ENCODE measurements around the gene IFITM2.
"Not testable (repeated sequence)": the region's sequence is repeated elsewhere in the genome, so short reads cannot be mapped to it uniquely, and the experiment has no call there.

The IFITM2 gene

GRCh38 chr11:318405-319120 lies 10.9 kb downstream of the IFITM2 start:
- FAIRE-seq = peak; percentile 15
- DNase-seq (ENCODE audit: extremely low spot score, insufficient read length, low read depth) = not testable (repeated sequence)

- not testable (repeated sequence) for FAIRE-seq; DNase-seq (ENCODE audit: extremely low spot score, insufficient read length, low read depth)
Observed at GRCh38 chr11:319121-319887, 11.7 kb downstream of the IFITM2 start.

DNA sequence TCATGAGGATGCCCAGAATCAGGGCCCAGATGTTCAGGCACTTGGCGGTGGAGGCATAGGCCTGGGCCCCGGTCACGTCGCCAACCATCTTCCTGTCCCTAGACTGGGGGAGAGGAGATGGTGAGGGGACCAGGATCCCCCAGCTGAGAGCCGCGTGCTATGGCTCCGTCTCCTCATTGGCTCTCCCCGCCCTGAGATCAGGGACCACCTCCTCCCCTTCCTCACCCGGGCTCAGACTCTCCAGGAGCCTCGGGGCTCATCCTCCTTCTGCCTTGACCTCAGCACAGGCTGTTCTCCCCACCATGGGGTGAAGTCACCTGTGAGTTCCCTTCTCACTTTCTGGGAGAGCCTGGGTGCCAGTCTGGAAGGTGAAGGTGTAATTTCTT lies 12.3 kb downstream of the IFITM2 start:
- FAIRE-seq; DNase-seq (ENCODE audit: extremely low spot score, insufficient read length, low read depth): not testable (repeated sequence)

- FAIRE-seq = no peak
- DNase-seq (ENCODE audit: extremely low spot score, insufficient read length, low read depth) = no peak
Observed at GRCh38 chr11:324156-324555, 16.5 kb downstream of the IFITM2 start.

DNA sequence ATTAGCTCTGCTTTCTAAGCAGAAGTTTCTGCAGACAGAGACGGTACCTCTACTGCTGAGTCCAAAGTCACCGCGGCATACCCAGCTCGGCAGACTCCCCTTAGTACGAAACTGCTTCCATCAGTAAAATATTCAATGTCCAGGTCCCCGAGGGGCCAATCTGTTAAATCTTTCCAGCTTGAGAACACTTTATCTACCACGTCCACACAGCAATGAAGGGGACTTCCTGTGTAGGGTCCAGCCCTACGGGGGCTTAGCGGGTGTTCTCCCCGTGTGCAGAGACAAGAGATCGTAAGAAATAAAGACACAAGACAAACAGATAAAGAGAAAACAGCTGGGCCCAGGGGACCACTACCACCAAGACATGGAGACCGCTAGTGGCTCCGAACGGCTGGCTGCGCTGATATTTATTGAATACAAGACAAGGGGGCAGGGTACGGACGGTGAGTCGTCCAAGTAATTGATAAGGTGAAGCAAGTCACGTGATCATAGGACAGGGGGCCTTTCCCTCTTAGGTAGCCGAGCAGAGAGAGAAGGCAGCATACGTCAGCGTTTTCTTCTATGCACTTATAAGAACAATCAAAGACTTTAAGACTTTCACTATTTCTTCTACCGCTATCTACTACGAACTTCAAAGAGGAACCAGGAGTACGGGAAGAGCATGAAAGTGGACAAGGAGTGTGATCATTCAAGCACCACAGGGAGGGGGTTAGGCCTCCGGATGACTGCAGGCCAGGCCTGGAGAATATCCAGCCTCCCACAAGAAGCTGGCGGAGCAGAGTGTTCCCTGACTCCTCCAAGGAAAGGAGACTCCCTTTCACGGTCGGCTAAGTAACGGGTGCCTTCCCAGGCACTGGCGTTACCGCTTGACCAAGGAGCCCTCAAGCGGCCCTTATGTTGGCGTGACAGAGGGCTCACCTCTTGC lies 17.2 kb downstream of the IFITM2 start:
- FAIRE-seq; DNase-seq (ENCODE audit: extremely low spot score, insufficient read length, low read depth): not testable (repeated sequence)

DNA sequence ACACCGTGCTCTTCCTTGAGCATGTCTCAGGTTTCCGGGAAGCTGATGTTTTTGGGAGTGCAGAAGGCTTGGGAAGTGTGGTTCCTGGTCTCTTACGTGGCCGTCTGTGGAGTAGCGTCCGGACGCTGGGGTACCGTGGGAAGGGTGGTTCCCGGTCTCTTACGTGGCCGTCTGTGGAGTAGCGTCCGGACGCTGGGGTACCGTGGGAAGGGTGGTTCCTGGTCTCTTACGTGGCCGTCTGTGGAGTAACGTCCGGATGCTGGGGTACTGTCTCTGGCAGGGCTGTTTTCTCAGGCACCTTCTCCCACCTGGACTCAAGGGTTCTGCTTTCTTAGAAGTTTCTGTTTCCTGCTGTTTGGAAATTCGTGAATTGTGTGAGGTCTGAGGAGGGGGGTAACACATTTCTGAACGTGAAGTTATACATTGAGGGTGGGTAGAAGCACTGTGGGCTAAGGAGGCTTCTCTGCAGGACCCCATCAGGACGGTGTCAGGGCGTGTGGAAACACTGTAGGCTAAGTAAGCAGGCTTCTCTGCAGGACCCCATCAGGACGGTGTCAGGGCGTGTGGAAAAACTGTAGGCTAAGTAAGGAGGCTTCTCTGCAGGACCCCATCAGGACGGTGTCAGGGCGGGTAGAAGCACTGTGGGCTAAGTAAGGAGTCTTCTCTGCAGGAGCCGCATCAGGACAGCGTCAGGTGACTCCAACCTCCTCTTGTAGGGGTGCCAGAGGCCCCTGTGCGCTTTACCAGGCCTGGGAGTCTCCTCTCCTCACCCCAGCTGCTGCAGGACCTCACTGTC lies 18.4 kb downstream of the IFITM2 start:
- FAIRE-seq (no peak), DNase-seq (ENCODE audit: extremely low spot score, insufficient read length, low read depth) (no peak)

DNA sequence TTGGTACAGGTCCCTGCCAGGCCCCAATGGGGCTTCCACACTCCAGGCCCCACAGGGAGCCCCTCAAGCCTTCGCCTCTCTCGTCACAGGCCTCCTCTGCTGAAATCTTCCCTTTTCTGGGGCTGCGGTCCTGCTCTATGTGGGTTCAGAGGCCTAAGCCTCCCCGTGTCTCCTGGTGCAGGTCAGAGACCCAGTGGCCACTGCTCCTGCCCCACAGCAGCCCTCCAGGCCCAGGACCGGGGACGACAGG lies 18.9 kb downstream of the IFITM2 start:
- no peak for FAIRE-seq
- DNase-seq (ENCODE audit: extremely low spot score, insufficient read length, low read depth) = no peak

DNA sequence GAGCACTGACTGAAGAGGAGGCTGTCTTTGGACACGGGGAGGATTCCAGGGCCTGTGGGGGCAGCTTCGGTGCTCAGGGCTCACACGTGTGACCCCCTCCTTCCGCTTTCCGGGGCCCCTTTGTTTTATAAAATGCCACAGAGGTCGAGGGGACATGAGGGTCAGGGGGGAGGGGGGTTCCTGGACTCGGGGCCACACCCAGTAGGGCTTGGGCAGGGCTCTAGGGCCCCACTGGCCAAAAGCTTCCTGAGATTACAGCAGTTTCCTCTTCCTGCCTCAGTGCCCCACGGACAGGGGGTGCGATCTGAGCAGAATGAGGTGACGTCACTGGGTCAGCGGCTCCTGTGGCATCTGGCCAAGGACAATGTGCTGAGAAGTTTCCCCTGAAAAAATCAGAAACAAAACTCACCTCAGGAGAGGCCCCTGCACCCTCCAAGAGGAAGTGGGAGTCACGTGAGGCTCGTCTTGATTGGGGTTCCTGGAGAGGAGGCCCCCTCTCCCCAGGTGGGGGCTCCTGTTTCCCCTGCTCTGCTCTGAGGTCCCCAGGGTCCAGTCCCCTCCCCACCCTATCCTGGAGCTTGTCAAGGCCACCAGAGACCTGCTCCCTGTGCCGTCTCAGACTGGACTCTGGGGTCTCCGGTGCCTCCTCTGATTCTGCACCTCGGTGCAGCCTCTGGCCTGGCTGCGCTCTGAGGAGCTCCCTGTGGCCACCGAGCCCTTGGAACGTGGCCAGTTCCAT lies 19.4 kb downstream of the IFITM2 start:
- DNase-seq (ENCODE audit: extremely low spot score, insufficient read length, low read depth) (peak; percentile 65), FAIRE-seq (peak; percentile 98)

DNA sequence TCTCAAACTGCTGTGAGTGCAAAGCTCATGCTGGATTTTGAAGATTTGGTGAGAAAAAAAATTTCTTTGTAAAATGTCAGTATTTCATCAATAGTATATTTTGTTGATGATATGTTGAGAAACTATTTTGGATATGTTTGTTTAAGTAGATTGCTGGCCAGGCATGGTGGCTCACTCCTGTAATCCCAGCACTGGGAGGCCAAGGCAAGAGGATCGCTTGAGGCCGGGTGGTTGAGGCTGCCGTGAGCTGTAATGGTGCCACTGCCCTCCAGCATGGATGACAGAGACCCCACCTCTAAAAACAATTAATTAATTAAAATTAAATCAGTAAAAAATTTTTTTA lies 19.9 kb downstream of the IFITM2 start:
- FAIRE-seq (no peak), DNase-seq (ENCODE audit: extremely low spot score, insufficient read length, low read depth) (no peak)

DNA sequence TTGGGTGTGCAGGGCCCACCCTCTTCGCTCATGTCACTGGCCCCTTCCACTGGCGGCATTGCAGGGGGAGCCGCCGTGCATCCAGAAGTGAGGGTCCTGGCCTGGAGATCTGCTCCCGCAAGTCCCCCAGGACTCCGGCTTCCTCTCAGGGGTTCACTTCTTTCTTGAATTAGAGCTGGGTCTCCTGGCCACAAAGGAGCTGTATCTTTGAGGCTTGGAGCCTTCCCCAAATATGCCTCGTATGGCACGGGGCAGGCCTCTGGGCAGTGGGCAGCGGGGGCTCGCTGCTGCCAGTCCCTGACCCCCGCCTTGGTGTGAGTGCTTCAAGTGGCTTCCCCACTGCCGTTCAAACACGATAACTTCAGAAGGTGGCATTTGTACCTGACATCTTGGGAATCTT lies 20.4 kb downstream of the IFITM2 start:
- no peak for FAIRE-seq
- no peak for DNase-seq (ENCODE audit: extremely low spot score, insufficient read length, low read depth)

DNA sequence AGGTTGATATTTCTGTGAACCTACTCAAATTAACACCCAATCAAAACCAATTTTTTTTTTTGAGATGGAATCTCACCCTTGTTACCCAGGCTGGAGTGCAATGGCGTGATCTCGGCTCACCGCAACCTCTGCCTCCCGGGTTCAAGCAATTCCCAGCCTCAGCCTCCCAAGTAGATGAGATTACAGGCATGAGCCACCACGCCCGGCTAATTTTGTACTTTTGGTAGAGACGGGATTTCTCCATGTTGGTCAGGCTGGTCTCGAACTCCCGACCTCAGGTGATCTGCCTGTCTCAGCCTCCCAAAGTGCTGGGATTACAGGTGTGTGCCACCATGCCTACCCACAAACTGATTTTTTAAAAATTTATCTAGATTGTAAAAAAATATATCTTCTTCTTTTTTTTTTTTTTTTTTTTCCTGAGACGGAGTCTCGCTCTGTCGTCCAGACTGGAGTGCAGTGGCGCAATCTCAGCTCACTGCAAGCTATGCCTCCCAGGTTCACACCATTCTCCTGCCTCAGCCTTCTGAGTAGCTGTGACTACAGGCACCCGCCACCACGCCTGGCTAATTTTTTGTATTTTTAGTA lies 21.0 kb downstream of the IFITM2 start:
- DNase-seq (ENCODE audit: extremely low spot score, insufficient read length, low read depth); FAIRE-seq: not testable (repeated sequence)

DNA sequence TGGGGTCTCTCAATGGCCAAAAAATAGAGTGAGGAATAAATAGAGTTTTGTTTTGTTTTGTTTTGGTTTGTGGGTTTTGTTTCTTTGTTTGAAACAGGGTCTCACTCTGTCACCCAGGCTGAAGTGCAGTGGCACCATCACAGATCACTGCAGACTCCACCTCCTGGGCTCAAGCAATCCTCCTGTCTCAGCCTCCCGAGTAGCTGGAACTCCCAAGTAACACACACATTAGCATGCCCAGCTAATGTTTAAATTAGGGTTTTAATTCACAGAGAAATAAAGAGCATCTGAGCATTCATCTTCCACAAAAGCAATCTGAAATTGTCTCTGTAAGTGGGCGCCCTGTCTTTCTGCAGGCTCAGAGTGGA lies 22.3 kb downstream of the IFITM2 start:
- DNase-seq (ENCODE audit: extremely low spot score, insufficient read length, low read depth) (no peak), FAIRE-seq (no peak)

GRCh38 chr11:330307-330693 lies 22.7 kb downstream of the IFITM2 start:
- FAIRE-seq (no peak), DNase-seq (ENCODE audit: extremely low spot score, insufficient read length, low read depth) (no peak)

- FAIRE-seq (peak; percentile 86), DNase-seq (ENCODE audit: extremely low spot score, insufficient read length, low read depth) (no peak)
Observed at GRCh38 chr11:330694-331357, 23.2 kb downstream of the IFITM2 start.

GRCh38 chr11:331358-332060 lies 23.9 kb downstream of the IFITM2 start:
- FAIRE-seq = no peak
- DNase-seq (ENCODE audit: extremely low spot score, insufficient read length, low read depth) = no peak

DNA sequence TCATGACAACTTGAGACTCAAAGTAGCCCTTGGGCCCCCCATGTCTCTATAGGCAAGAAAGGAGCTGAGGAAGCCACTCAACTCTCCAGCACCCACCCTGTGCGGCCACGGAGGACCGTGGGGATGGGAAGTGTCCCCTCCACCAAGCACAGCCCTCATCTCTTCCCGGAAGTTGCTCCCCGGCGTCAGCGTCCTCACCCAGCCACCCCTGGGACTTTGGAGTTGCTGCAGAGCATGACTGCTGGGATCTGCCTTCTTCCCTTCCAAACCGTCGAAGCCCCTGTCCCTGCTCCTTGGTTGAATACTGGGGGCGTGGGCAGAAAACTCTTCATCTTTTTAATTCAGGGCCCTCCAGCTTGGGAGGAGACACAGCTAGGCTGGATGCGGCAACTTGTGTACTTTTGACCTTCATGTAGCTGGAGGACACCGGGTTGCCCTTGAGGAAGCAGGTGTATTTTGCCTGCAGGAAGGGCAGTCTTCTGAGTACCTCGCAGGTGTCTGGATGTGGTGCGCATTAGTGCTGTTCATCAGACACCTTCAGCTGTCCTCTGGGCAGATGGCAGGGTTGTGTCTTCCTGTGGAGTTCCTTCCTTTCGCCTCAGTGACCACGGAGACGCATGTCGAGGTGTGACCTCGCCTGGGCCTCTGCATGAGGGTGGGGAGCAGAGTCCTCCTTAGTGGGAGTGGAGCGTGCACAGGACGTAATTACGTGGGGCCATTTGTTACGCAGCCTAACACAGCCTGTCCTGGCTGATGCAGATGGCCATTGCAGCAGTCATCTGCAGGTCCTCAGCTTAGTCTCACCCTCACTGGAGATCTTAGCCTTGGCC lies 25.2 kb downstream of the IFITM2 start:
- no peak for FAIRE-seq
- no peak for DNase-seq (ENCODE audit: extremely low spot score, insufficient read length, low read depth)

DNA sequence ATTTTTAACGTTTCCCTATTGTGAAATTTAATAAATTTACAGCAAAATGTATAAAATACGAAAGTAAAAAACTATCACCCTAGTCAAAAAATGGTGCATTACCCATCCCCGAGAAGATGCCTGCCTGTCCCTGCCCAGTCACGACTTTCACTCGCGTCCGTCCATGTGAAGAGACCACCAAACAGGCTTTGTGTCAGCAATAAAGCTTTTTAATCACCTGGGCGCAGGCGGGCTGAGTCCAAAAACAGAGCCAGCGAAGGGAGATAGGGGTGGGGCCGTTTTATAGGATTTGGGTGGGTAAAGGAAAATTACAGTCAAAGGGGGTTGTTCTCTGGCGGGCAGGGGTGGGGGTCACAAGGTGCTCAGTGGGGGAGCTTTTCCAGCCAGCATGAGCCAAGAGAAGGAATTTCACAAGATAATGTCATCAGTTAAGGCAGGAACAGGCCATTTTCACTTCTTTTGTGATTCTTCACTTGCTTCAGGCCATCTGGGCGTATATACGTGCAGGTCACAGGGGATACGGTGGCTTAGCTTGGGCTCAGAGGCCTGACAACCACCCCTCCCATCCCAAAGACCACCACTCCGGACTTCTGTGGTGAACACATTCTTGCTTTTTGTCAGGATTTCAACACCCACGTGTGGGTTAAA lies 26.1 kb downstream of the IFITM2 start:
- not testable (repeated sequence) for FAIRE-seq; DNase-seq (ENCODE audit: extremely low spot score, insufficient read length, low read depth)

Measured in GM18507 (cell line).